Measurements from ENCODE around the gene SERPINA6.

SERPINA6 gene

DNA sequence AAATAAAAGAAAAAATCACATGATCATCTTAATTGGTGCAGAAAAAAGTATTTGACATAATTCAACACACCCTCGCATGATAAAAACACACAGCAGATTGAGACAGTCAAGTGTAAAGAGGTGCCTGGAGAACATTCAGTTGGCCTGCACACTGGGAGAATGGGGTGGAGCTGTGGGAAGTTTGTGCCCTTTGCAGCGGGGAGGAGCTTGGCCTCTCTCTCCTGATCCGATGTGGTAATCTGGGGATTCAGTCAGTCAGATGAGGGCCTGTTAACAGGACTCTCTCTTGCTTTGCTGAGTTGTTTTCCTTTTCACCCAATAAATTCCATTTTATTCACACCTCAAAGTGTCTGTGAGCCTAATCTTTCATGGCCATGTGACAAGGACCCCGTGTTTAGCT lies 5.9 kb downstream of the SERPINA6 start:
- peak; percentile 16 for DNase-seq (ENCODE audit: extremely low read depth, low read depth)
- TF ChIP-seq CTCF (IDR thresholded peaks at IDR 0.05; ENCODE audit: low read depth, low read length), result no peak

- DNase-seq (ENCODE audit: extremely low read depth, low read depth), result no peak
- no peak for TF ChIP-seq CTCF (IDR thresholded peaks at IDR 0.05; ENCODE audit: low read depth, low read length)
These were observed 6.4 kb downstream of the SERPINA6 start for GRCh38 chr14:94316692-94317091.

DNA sequence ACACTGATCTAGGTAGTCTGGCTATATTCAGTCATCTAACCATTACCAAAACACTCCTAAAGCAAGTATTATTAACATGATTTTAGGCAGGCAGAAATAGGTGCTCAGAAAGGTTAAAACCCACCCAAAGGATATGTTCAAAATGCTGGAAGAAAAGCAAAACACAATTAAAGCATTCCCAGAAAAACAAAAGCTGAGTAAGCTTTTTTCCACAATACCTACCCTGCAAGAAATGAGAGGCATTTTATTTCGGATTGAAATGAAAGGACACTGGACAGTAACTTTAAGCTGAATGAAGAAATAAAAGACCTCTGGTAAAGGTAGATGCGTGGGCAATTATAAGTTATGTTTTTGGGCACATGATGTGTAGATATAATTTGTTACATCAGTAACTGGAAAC lies 8.2 kb downstream of the SERPINA6 start:
- TF ChIP-seq CTCF (IDR thresholded peaks at IDR 0.05; ENCODE audit: low read depth, low read length), result no peak
- no peak for DNase-seq (ENCODE audit: extremely low read depth, low read depth)

GRCh38 chr14:94313991-94314655 lies 9.0 kb downstream of the SERPINA6 start:
- TF ChIP-seq CTCF (IDR thresholded peaks at IDR 0.05; ENCODE audit: low read depth, low read length), result no peak
- no peak for DNase-seq (ENCODE audit: extremely low read depth, low read depth)

DNA sequence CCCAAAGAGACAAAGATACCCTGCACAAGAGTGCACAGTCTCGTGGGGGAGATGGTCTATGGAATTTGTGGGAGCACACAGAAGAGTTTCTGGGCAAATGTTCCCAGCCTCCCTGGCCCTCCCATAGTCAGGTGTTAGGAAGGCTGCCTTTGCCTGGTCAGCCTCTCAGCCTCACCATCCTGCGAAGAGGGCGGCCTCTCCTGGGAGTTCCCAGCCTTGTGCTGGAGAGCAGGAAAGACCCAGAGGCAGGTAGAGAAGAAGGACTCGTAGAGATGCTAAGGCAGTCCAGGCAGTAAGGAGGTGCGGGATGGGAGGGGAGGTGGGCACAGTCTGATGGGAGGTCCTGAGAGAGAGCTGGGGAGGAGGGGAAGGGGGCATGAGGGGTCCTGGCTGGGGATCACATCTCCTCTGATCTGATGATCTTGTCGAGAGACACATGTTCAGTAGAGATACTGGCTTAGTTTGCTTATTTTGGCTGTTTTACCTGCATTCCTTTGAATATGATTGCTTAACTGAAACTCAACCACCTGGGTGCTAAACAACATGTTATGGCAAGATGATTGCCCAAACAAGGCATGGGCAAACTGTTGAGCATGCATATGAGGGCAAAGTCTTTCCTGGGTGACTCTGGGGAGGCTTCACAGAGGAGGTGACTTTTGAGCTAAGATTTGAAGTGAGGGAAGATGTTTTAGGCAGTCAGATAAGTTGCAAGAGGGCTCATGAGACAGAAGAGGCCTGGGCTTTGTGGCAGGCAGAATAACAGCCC lies 10.5 kb downstream of the SERPINA6 start:
- DNase-seq (ENCODE audit: extremely low read depth, low read depth), result no peak
- no peak for TF ChIP-seq CTCF (IDR thresholded peaks at IDR 0.05; ENCODE audit: low read depth, low read length)

GRCh38 chr14:94310248-94310647 lies 12.9 kb downstream of the SERPINA6 start:
- no peak for DNase-seq (ENCODE audit: extremely low read depth, low read depth)
- TF ChIP-seq CTCF (IDR thresholded peaks at IDR 0.05; ENCODE audit: low read depth, low read length), result no peak

- DNase-seq (ENCODE audit: extremely low read depth, low read depth), result no peak
- TF ChIP-seq CTCF (IDR thresholded peaks at IDR 0.05; ENCODE audit: low read depth, low read length), result no peak
These were observed 13.4 kb downstream of the SERPINA6 start for GRCh38 chr14:94309721-94310120.
